Measurements from ENCODE around the gene RAB3IP. TPM values are rescaled to one million over a fixed set of nuclear protein-coding genes. Genes with fewer than 3 reads are reported as not detected.
A peak's percentile ranks its signal among the peaks of the same experiment; 100 is the strongest.
"Not testable (repeated sequence)": the region's sequence is repeated elsewhere in the genome, so short reads cannot be mapped to it uniquely, and the experiment has no call there.

RAB3IP gene
- total RNA-seq, 1 experiment from 2014 or later, result 31.0 TPM

GRCh38 chr12:69726922-69727321 is 11.7 kb upstream of the RAB3IP start:
- no peak overlapping the region for H3K4me3 ChIP-seq (ENCODE audit: insufficient read depth, low read depth, low read length)
- H3K27me3 ChIP-seq (ENCODE audit: control insufficient read depth, insufficient read depth, low read length), result no peaks in the 10 kb centered on the region
- no peaks in the 10 kb centered on the region for H3K36me3 ChIP-seq (replicated peaks; ENCODE audit: control insufficient read depth, insufficient read depth, low read length)
- no peak for DNase-seq

- no peak for DNase-seq
- H3K36me3 ChIP-seq (replicated peaks; ENCODE audit: control insufficient read depth, insufficient read depth, low read length), result no peaks in the 10 kb centered on the region
- H3K4me3 ChIP-seq (ENCODE audit: insufficient read depth, low read depth, low read length), result no peak overlapping the region
- no peaks in the 10 kb centered on the region; the same call in 1 of the 2 replicates for H3K27me3 ChIP-seq (ENCODE audit: control insufficient read depth, insufficient read depth, low read length)
Observed at GRCh38 chr12:69732088-69732487, 6.6 kb upstream of the RAB3IP start.

GRCh38 chr12:69733638-69734037 is 5.0 kb upstream of the RAB3IP start:
- Histone ChIP-seq H3K36me3 (replicated peaks; ENCODE audit: control insufficient read depth, insufficient read depth, low read length) (no peaks in the 10 kb centered on the region), H3K27me3 (ENCODE audit: control insufficient read depth, insufficient read depth, low read length) (peaks cover 8% of the 10 kb centered on the region), H3K4me3 (ENCODE audit: insufficient read depth, low read depth, low read length) (no peak overlapping the region)
- DNase-seq, result no peak

GRCh38 chr12:69739287-69740191 is 879 bp downstream of the RAB3IP start:
- Histone ChIP-seq H3K4me3 (ENCODE audit: insufficient read depth, low read depth, low read length) (peak overlapping the region; percentile 80), H3K27me3 (ENCODE audit: control insufficient read depth, insufficient read depth, low read length) (peaks cover 19% of the 10 kb centered on the region), H3K36me3 (replicated peaks; ENCODE audit: control insufficient read depth, insufficient read depth, low read length) (no peaks in the 10 kb centered on the region)
- DNase-seq, result peak; percentile 55

GRCh38 chr12:69744109-69744508 is 5.4 kb downstream of the RAB3IP start:
- peaks cover 12% of the 10 kb centered on the region for H3K27me3 ChIP-seq (ENCODE audit: control insufficient read depth, insufficient read depth, low read length)
- H3K4me3 ChIP-seq (ENCODE audit: insufficient read depth, low read depth, low read length), result no peak overlapping the region
- no peaks in the 10 kb centered on the region for H3K36me3 ChIP-seq (replicated peaks; ENCODE audit: control insufficient read depth, insufficient read depth, low read length)
- DNase-seq, result no peak

GRCh38 chr12:69751476-69751875 is 12.8 kb downstream of the RAB3IP start:
- no peak overlapping the region for H3K4me3 ChIP-seq (ENCODE audit: insufficient read depth, low read depth, low read length)
- H3K27me3 ChIP-seq (ENCODE audit: control insufficient read depth, insufficient read depth, low read length), result no peaks in the 10 kb centered on the region
- no peak for DNase-seq
- H3K36me3 ChIP-seq (replicated peaks; ENCODE audit: control insufficient read depth, insufficient read depth, low read length), result peaks cover 3% of the 10 kb centered on the region

- DNase-seq, result no peak
- Histone ChIP-seq H3K36me3 (replicated peaks; ENCODE audit: control insufficient read depth, insufficient read depth, low read length) (peaks cover 6% of the 10 kb centered on the region), H3K4me3 (ENCODE audit: insufficient read depth, low read depth, low read length) (no peak overlapping the region), H3K27me3 (ENCODE audit: control insufficient read depth, insufficient read depth, low read length) (no peaks in the 10 kb centered on the region)
Observed at GRCh38 chr12:69755302-69755701, 16.6 kb downstream of the RAB3IP start.

- H3K4me3 ChIP-seq (ENCODE audit: insufficient read depth, low read depth, low read length), result no peak overlapping the region
- H3K27me3 ChIP-seq (ENCODE audit: control insufficient read depth, insufficient read depth, low read length), result no peaks in the 10 kb centered on the region
- no peak for DNase-seq
- peaks cover 6% of the 10 kb centered on the region for H3K36me3 ChIP-seq (replicated peaks; ENCODE audit: control insufficient read depth, insufficient read depth, low read length)
Observed at GRCh38 chr12:69756088-69756755, 17.6 kb downstream of the RAB3IP start.

GRCh38 chr12:69758105-69758504 is 19.4 kb downstream of the RAB3IP start:
- Histone ChIP-seq H3K4me3 (ENCODE audit: insufficient read depth, low read depth, low read length) (no peak overlapping the region), H3K36me3 (replicated peaks; ENCODE audit: control insufficient read depth, insufficient read depth, low read length) (peaks cover 6% of the 10 kb centered on the region), H3K27me3 (ENCODE audit: control insufficient read depth, insufficient read depth, low read length) (no peaks in the 10 kb centered on the region)
- DNase-seq, result no peak

- not testable (repeated sequence) for DNase-seq; H3K4me3 ChIP-seq (ENCODE audit: insufficient read depth, low read depth, low read length); H3K36me3 ChIP-seq (replicated peaks; ENCODE audit: control insufficient read depth, insufficient read depth, low read length); H3K27me3 ChIP-seq (ENCODE audit: control insufficient read depth, insufficient read depth, low read length)
Observed at GRCh38 chr12:69759581-69759980, 20.9 kb downstream of the RAB3IP start.

- Histone ChIP-seq H3K36me3 (replicated peaks; ENCODE audit: control insufficient read depth, insufficient read depth, low read length) (peaks cover 6% of the 10 kb centered on the region), H3K27me3 (ENCODE audit: control insufficient read depth, insufficient read depth, low read length) (no peaks in the 10 kb centered on the region), H3K4me3 (ENCODE audit: insufficient read depth, low read depth, low read length) (no peak overlapping the region)
- DNase-seq, result no peak
Observed at GRCh38 chr12:69765515-69765914, 26.9 kb downstream of the RAB3IP start.

- H3K27me3 ChIP-seq (ENCODE audit: control insufficient read depth, insufficient read depth, low read length), result no peaks in the 10 kb centered on the region
- no peak overlapping the region for H3K4me3 ChIP-seq (ENCODE audit: insufficient read depth, low read depth, low read length)
- no peak for DNase-seq
- peaks cover 6% of the 10 kb centered on the region for H3K36me3 ChIP-seq (replicated peaks; ENCODE audit: control insufficient read depth, insufficient read depth, low read length)
Observed at GRCh38 chr12:69766260-69766659, 27.6 kb downstream of the RAB3IP start.

GRCh38 chr12:69779928-69780327 is 41.3 kb downstream of the RAB3IP start:
- H3K4me3 ChIP-seq (ENCODE audit: insufficient read depth, low read depth, low read length), result no peak overlapping the region
- no peaks in the 10 kb centered on the region; the same call in 1 of the 2 replicates for H3K36me3 ChIP-seq (replicated peaks; ENCODE audit: control insufficient read depth, insufficient read depth, low read length)
- H3K27me3 ChIP-seq (ENCODE audit: control insufficient read depth, insufficient read depth, low read length), result no peaks in the 10 kb centered on the region
- DNase-seq, result peak; percentile 69

- H3K27me3 ChIP-seq (ENCODE audit: control insufficient read depth, insufficient read depth, low read length), result no peaks in the 10 kb centered on the region
- DNase-seq, result no peak
- H3K4me3 ChIP-seq (ENCODE audit: insufficient read depth, low read depth, low read length), result no peak overlapping the region
- H3K36me3 ChIP-seq (replicated peaks; ENCODE audit: control insufficient read depth, insufficient read depth, low read length), result no peaks in the 10 kb centered on the region; the same call in none of the 2 replicates
Observed at GRCh38 chr12:69783365-69783764, 44.7 kb downstream of the RAB3IP start.

GRCh38 chr12:69789351-69789750 is 50.7 kb downstream of the RAB3IP start:
- DNase-seq, result no peak
- no peaks in the 10 kb centered on the region; the same call in none of the 2 replicates for H3K36me3 ChIP-seq (replicated peaks; ENCODE audit: control insufficient read depth, insufficient read depth, low read length)
- no peak overlapping the region for H3K4me3 ChIP-seq (ENCODE audit: insufficient read depth, low read depth, low read length)
- no peaks in the 10 kb centered on the region for H3K27me3 ChIP-seq (ENCODE audit: control insufficient read depth, insufficient read depth, low read length)

Data from H7 (cell line).